GM12801 (cell line): Measurements from ENCODE around the gene RNF149.

ENCODE experiments used
- CTCF ChIP-seq: IDR thresholded peaks from one replicate; pipeline ENCODE4 v1.5.1; 2011; ENCODE audit warnings: control low read depth; ENCODE audit not compliant: insufficient read length; ENCODE audit errors: extremely low read depth

Gene RNF149

GRCh38 chr2:101308432-101309210, at the start of gene RNF149:
Gene RNF149 (minus strand): TSS chr2:101308701. CDS start chr2:101308588, 113 bp downstream.
- no peak for TF ChIP-seq CTCF

- TF ChIP-seq CTCF = no peak
These were observed 48.9 kb upstream of the RNF149 start for GRCh38 chr2:101357376-101357775.

- no peak for TF ChIP-seq CTCF
These were observed 48.0 kb upstream of the RNF149 start for GRCh38 chr2:101356521-101356920.

- TF ChIP-seq CTCF = no peak
These were observed 47.6 kb upstream of the RNF149 start for GRCh38 chr2:101356055-101356454.

GRCh38 chr2:101355401-101356054, 47.0 kb upstream of the RNF149 start:
- TF ChIP-seq CTCF = no peak

GRCh38 chr2:101354420-101355311, 46.2 kb upstream of the RNF149 start:
- TF ChIP-seq CTCF = no peak

- no peak for TF ChIP-seq CTCF
These were observed 42.7 kb upstream of the RNF149 start for GRCh38 chr2:101351207-101351606.
